ENCODE measurements around the gene LPIN3. TPM values are rescaled to one million over a fixed set of nuclear protein-coding genes. Genes with fewer than 3 reads are reported as not detected.

The LPIN3 gene
- total and polyA plus RNA-seq, 2 of the 8 experiments (the other 6 are each of a cell fraction or from before 2014, with no cell fraction given): 3.7 to 3.9 TPM

DNA sequence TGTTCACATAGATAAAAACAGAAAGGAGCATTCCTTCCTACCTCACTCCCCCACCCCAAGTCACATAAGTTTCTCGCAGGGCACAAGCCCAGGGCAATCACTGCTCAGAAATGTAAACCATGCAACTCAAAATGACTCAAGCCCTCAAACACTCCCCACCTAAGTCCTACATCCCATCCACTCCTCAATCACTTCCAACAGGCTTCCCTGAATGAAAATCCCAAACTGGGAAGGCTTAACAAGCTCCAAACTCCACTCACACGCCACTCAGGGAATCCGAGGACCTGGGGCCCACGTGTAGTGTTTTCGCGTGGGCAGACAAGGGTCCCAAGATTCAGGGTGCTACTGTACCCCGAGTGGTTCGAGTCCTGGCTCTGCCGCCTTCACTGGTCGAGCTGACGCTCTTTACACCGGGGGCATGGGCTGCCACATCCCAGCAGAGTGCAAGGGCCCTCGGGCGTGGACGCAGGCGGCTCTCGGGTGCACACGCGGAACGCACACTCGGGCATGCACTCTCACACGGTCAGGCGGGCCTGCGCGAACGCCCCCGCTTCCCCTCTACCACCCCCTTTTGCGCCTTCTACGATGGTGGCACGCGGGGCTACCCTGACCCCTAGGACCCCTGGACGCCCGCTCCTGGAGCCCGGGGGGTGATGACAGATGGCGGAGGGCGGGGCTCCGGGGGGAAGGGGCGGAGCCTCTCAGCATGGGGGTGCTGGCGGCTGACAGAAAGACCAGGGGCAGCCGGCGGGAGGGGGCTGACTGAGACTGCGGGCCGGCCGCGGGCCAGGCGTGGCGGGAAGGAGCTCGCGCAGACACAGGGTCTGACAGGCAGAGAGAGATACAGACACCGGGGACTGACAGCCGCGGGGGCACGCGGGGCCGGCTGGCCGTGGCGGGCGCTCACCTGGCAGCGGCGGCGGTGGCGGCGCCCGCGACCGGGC lies 23.7 kb upstream of the LPIN3 start (continued):
- TF ChIP-seq SIN3A (conservative IDR thresholded peaks at IDR 0.05 in 1 of 2, IDR thresholded peaks at IDR 0.05 in 1 of 2; ENCODE audit: low read depth in 1 of 2, low read length in 2 of 2): peak in 1 of 2 experiments; percentile 69; a peak in 2 of 4 replicates
- no peak for TF ChIP-seq TAF1 (IDR thresholded peaks at IDR 0.05; ENCODE audit: low read depth, low read length)
- TF ChIP-seq TAF7 (optimal IDR thresholded peaks at IDR 0.05; ENCODE audit: borderline replicate concordance, low read depth, low read length): no peak
- TF ChIP-seq NRF1 (IDR thresholded peaks at IDR 0.05; ENCODE audit: low read depth, low read length): no peak
- TF ChIP-seq CREB1 (IDR thresholded peaks at IDR 0.05): peak; percentile 43; the same call in 1 of the 2 replicates
- no peak for TF ChIP-seq SUZ12 (IDR thresholded peaks at IDR 0.05; ENCODE audit: low read length)
- TF ChIP-seq TCF12 (IDR thresholded peaks at IDR 0.05; ENCODE audit: low read depth, low read length): no peak
- TF ChIP-seq E2F6 (IDR thresholded peaks at IDR 0.05): peak; percentile 15; the same call in 1 of the 2 replicates
- no peak for TF ChIP-seq RAD21 (IDR thresholded peaks at IDR 0.05 in 1 of 2, conservative IDR thresholded peaks at IDR 0.05 in 1 of 2; ENCODE audit: low read depth in 2 of 2, low read length in 2 of 2)
- peak; percentile 62 for TF ChIP-seq ASH2L (IDR thresholded peaks at IDR 0.05; ENCODE audit: low read length)
- TF ChIP-seq CHD1 (IDR thresholded peaks at IDR 0.05; ENCODE audit: low read depth, low read length): no peak

Measured in H1 (cell line).